ENCODE data around the gene DDAH1. TPM values are rescaled to one million over a fixed set of nuclear protein-coding genes. Genes with fewer than 3 reads are reported as not detected.

Gene DDAH1
- total RNA-seq, 4 donors from 2014 or later = 12.9 to 28.9 (median 18.2) TPM

- no peaks in the 10 kb centered on the region for H3K27me3 ChIP-seq
- no peaks in the 10 kb centered on the region for H3K9me3 ChIP-seq
- H3K4me3 ChIP-seq = no peak overlapping the region
- intact Hi-C loops (cut with DNase I; ENCODE audit: low total_unique reads) = no loop called here
- TF ChIP-seq CTCF (IDR thresholded peaks at IDR 0.05) = no peak
- no peak for TF ChIP-seq POLR2A (IDR thresholded peaks at IDR 0.05)
- no peaks in the 10 kb centered on the region for H3K4me1 ChIP-seq
- H3K27ac ChIP-seq = peak overlapping the region in 1 of 2 donors; percentile 92
- DNase-seq = no peak
- H3K36me3 ChIP-seq = no peaks in the 10 kb centered on the region
These were observed 187.2 kb downstream of the DDAH1 start for GRCh38 chr1:85277802-85278201.

- intact Hi-C loops (cut with DNase I; ENCODE audit: low total_unique reads) = no loop called here
- Histone ChIP-seq H3K27ac (peak overlapping the region; percentile 91 to 92), H3K4me3 (peak overlapping the region; percentile 67 to 94), H3K4me1 (no peaks in the 10 kb centered on the region), H3K36me3 (no peaks in the 10 kb centered on the region), H3K27me3 (no peaks in the 10 kb centered on the region), H3K9me3 (no peaks in the 10 kb centered on the region)
- TF ChIP-seq CTCF (IDR thresholded peaks at IDR 0.05) (no peak), POLR2A (IDR thresholded peaks at IDR 0.05) (no peak)
- no peak for DNase-seq
These were observed 187.8 kb downstream of the DDAH1 start for GRCh38 chr1:85276978-85277639.

- TF ChIP-seq CTCF (IDR thresholded peaks at IDR 0.05) (peak in 2 of 4 experiments; percentile 1 to 6), POLR2A (IDR thresholded peaks at IDR 0.05) (peak; percentile 69 to 91)
- peak within 1 kb of the TSS; percentile 67 to 94 for H3K4me3 ChIP-seq
- intact Hi-C loops (cut with DNase I; ENCODE audit: low total_unique reads) = no loop called here
- H3K4me1 ChIP-seq = no peaks in the 10 kb centered on the region
- peak within 1 kb of the TSS; percentile 91 to 92 for H3K27ac ChIP-seq
- H3K36me3 ChIP-seq = no peaks in the 10 kb centered on the region
- H3K9me3 ChIP-seq = no peaks in the 10 kb centered on the region
- peak; percentile 97 to 98 for DNase-seq
- H3K27me3 ChIP-seq = no peaks in the 10 kb centered on the region
These were observed 188.6 kb downstream of the DDAH1 start, which contains the start of gene BCL10 for GRCh38 chr1:85276215-85276977. TSS of gene BCL10 (minus strand) at chr1:85276632. CDS start at chr1:85276352, 280 bp downstream.

- no peaks in the 10 kb centered on the region for H3K4me1 ChIP-seq
- intact Hi-C loops (cut with DNase I; ENCODE audit: low total_unique reads) = no loop called here
- peak overlapping the region; percentile 67 to 94 for H3K4me3 ChIP-seq
- H3K27ac ChIP-seq = peak overlapping the region; percentile 91 to 92
- no peaks in the 10 kb centered on the region for H3K9me3 ChIP-seq
- H3K36me3 ChIP-seq = no peaks in the 10 kb centered on the region
- no peak for TF ChIP-seq POLR2A (IDR thresholded peaks at IDR 0.05)
- no peak for TF ChIP-seq CTCF (IDR thresholded peaks at IDR 0.05)
- H3K27me3 ChIP-seq = no peaks in the 10 kb centered on the region
- no peak for DNase-seq
These were observed 189.2 kb downstream of the DDAH1 start for GRCh38 chr1:85275701-85276214.

GRCh38 chr1:85274969-85275453, 189.9 kb downstream of the DDAH1 start:
- H3K27me3 ChIP-seq = no peaks in the 10 kb centered on the region
- H3K4me3 ChIP-seq = peak overlapping the region; percentile 67 to 94
- TF ChIP-seq CTCF (IDR thresholded peaks at IDR 0.05) (no peak), POLR2A (IDR thresholded peaks at IDR 0.05) (no peak)
- no peaks in the 10 kb centered on the region for H3K4me1 ChIP-seq
- no peak for DNase-seq
- peak overlapping the region in 1 of 2 donors; percentile 92 for H3K27ac ChIP-seq
- intact Hi-C loops (cut with DNase I; ENCODE audit: low total_unique reads) = no loop called here
- H3K9me3 ChIP-seq = no peaks in the 10 kb centered on the region
- no peaks in the 10 kb centered on the region for H3K36me3 ChIP-seq

Measured in uterus (tissue), 4 donors.